ENCODE measurements around the gene DDX1. TPM values are rescaled to one million over a fixed set of nuclear protein-coding genes. Genes with fewer than 3 reads are reported as not detected.
"Not testable (repeated sequence)": the region's sequence is repeated elsewhere in the genome, so short reads cannot be mapped to it uniquely, and the experiment has no call there.

The DDX1 gene
- total and polyA plus RNA-seq, 10 donors, result 32.6 to 62.0 (median 48.3) TPM

DNA sequence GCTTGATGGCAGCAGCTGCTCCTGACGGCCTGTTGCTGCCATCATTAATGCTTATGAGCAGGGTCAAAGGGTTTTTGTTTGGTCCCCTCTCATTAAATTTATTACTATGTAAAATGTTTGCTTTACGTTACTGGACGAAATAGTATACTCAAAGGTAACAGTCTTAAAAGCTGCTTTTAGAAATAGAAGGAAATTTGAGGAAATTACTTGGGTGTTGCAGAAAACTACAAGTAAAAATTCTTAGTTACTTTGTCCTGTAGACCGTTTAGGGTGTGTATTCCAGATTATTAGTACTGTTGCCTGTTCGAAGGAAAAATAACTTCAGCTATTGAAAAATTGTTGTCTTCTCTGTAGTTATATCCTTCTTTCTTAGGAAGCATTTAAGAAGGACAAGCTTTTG lies 27.8 kb downstream of the DDX1 start:
- Histone ChIP-seq H3K27me3 (replicated peaks in 1 of 7) (no peaks in the 10 kb centered on the region), H3K27ac (no peak overlapping the region), H3K36me3 (peaks cover 4 to 100% (median 74%) of the 10 kb centered on the region in 6 donors), H3K4me1 (no peaks in the 10 kb centered on the region), H3K9me3 (peaks cover 0 to 4% (median 0%) of the 10 kb centered on the region in 8 donors), H3K4me3 (no peak overlapping the region)
- TF ChIP-seq POLR2A (IDR thresholded peaks at IDR 0.05), result no peak
- TF ChIP-seq POLR2AphosphoS5 (IDR thresholded peaks at IDR 0.05), result no peak
- TF ChIP-seq, protein P1, sequence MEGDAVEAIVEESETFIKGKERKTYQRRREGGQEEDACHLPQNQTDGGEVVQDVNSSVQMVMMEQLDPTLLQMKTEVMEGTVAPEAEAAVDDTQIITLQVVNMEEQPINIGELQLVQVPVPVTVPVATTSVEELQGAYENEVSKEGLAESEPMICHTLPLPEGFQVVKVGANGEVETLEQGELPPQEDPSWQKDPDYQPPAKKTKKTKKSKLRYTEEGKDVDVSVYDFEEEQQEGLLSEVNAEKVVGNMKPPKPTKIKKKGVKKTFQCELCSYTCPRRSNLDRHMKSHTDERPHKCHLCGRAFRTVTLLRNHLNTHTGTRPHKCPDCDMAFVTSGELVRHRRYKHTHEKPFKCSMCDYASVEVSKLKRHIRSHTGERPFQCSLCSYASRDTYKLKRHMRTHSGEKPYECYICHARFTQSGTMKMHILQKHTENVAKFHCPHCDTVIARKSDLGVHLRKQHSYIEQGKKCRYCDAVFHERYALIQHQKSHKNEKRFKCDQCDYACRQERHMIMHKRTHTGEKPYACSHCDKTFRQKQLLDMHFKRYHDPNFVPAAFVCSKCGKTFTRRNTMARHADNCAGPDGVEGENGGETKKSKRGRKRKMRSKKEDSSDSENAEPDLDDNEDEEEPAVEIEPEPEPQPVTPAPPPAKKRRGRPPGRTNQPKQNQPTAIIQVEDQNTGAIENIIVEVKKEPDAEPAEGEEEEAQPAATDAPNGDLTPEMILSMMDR (IDR thresholded peaks at IDR 0.05 in 8 of 11, conservative IDR thresholded peaks at IDR 0.05 in 3 of 11), result no peak
- whole genome bisulfite sequencing, 5 donors, result 76 to 79% (median 77%) methylated on average over 5 of the region's 5 CpGs
- DNase-seq, result no peak
- intact Hi-C loops (cut with DNase I; ENCODE audit: low total_unique reads), result no loop called here

DNA sequence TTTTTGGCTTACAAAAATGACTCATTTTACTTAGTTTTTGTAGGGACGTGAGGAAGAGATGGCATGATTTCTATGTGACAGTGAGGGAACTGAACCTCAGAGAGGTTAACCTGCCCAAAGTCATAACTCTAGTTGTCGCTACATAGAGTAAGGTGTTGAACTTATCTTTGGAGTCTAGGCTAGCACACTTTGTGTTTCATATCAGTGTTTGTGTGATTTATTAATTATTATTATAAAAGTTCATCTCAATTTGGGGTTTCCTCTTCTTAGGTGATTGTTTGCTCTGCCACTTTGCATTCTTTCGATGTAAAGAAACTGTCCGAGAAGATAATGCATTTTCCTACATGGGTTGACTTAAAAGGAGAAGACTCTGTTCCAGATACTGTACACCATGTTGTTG lies 28.3 kb downstream of the DDX1 start:
- peaks cover 0 to 6% (median 0%) of the 10 kb centered on the region in 8 donors for H3K9me3 ChIP-seq
- H3K36me3 ChIP-seq, result peaks cover 4 to 100% (median 75%) of the 10 kb centered on the region in 6 donors
- no peaks in the 10 kb centered on the region for H3K27me3 ChIP-seq (replicated peaks in 1 of 7)
- H3K4me1 ChIP-seq, result no peaks in the 10 kb centered on the region
- TF ChIP-seq POLR2AphosphoS5 (IDR thresholded peaks at IDR 0.05) (no peak), POLR2A (IDR thresholded peaks at IDR 0.05) (no peak)
- TF ChIP-seq, protein P1 (IDR thresholded peaks at IDR 0.05 in 8 of 11, conservative IDR thresholded peaks at IDR 0.05 in 3 of 11), result no peak
- intact Hi-C loops (cut with DNase I; ENCODE audit: low total_unique reads), result no loop called here
- H3K27ac ChIP-seq, result no peak overlapping the region
- H3K4me3 ChIP-seq, result no peak overlapping the region
- WGBS, 5 donors, result 94 to 97% (median 96%) methylated on average over 4 of the region's 4 CpGs
- DNase-seq, result no peak

DNA sequence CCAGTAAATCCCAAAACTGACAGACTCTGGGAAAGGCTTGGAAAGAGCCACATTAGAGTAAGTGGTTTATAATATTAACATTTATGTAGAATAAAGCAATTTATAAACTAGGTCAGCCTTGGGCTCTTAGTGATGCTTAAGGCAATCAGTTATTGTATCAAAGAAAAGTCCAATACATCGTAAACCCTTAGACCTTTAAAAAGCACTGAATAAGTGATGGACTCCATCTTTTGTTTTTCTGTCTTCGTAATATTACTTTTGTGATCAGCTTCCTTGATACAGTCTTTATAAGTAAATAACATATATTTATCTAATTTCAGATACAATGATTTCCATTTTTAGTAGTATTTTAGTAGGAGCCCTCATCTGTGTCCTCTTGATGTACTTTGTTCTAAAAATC lies 28.7 kb downstream of the DDX1 start:
- intact Hi-C loops (cut with DNase I; ENCODE audit: low total_unique reads), result no loop called here
- peaks cover 4 to 100% (median 77%) of the 10 kb centered on the region in 6 donors for H3K36me3 ChIP-seq
- 97 to 100% (median 98%) methylated on average over 2 of the region's 2 CpGs for WGBS, 5 donors

DNA sequence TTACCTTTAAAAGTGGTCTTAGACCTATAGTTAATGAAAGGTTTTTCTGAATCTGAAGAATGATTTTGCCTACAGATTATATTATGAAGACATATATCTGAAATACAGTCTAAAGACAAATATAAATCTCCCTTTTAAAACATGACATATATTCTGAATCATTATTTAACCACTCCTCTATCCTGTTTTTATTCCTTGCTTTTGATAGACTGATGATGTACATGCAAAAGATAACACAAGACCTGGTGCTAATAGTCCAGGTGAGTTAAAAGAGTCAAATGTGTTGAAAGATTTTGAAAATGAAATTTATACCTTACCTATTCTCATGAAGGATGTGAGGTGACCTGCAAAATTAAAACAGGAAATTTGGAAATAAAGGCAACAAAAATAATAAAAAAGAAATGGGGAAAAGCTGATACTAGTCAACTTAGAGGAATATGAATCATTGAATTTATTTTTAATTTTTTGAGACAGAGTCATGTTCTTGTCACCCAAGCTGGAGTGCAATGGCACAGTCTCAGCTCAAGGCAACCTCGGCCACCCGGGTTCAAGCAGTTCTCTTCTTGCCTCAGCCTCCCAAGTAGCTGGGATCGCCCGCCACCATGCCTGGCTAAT lies 29.3 kb downstream of the DDX1 start:
- no peaks in the 10 kb centered on the region for H3K4me1 ChIP-seq
- peaks cover 4 to 100% (median 79%) of the 10 kb centered on the region in 6 donors for H3K36me3 ChIP-seq
- intact Hi-C loops (cut with DNase I; ENCODE audit: low total_unique reads), result no loop called here
- peaks cover 0 to 6% (median 0%) of the 10 kb centered on the region in 8 donors for H3K9me3 ChIP-seq
- no peak overlapping the region for H3K27ac ChIP-seq
- no peak for TF ChIP-seq POLR2AphosphoS5 (IDR thresholded peaks at IDR 0.05)
- TF ChIP-seq POLR2A (IDR thresholded peaks at IDR 0.05), result no peak
- TF ChIP-seq, protein P1 (IDR thresholded peaks at IDR 0.05 in 8 of 11, conservative IDR thresholded peaks at IDR 0.05 in 3 of 11), result no peak
- 97 to 99% (median 98%) methylated on average over 4 of the region's 4 CpGs for WGBS, 5 donors
- no peak for DNase-seq
- no peak overlapping the region for H3K4me3 ChIP-seq
- no peaks in the 10 kb centered on the region for H3K27me3 ChIP-seq (replicated peaks in 1 of 7)

More for the DNA sequence above, 28.7 kb downstream of the DDX1 start:
- H3K27me3 ChIP-seq (replicated peaks in 1 of 7), result no peaks in the 10 kb centered on the region
- H3K27ac ChIP-seq, result no peak overlapping the region
- H3K9me3 ChIP-seq, result peaks cover 0 to 6% (median 0%) of the 10 kb centered on the region in 8 donors
- no peak overlapping the region for H3K4me3 ChIP-seq
- H3K4me1 ChIP-seq, result no peaks in the 10 kb centered on the region
- DNase-seq, result no peak
- TF ChIP-seq POLR2AphosphoS5 (IDR thresholded peaks at IDR 0.05) (no peak), POLR2A (IDR thresholded peaks at IDR 0.05) (no peak)
- TF ChIP-seq, protein P1 (IDR thresholded peaks at IDR 0.05 in 8 of 11, conservative IDR thresholded peaks at IDR 0.05 in 3 of 11), result no peak

DNA sequence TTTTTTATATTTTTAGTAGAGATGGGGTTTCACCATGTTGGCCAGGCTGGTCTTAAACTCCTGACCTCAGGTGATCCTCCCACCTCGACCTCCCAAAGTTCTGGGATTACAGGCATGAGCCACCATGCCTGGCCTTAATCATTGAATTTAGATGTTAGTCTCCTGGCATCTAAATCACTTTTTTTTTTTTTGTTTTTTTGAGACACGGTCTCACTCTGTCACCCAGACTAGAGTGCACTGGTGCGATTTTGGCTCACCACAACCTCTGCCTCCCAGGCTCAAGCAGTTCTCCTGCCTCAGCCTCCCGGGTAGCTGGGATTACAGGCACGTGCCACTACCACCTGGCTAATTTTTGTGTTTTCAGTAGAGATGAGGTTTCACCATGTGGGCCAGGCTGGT lies 29.8 kb downstream of the DDX1 start:
- intact Hi-C loops (cut with DNase I; ENCODE audit: low total_unique reads); H3K9me3 ChIP-seq; H3K4me3 ChIP-seq; H3K4me1 ChIP-seq; H3K27me3 ChIP-seq (replicated peaks in 1 of 7); H3K27ac ChIP-seq; DNase-seq: not testable (repeated sequence)
- peaks cover 4 to 100% (median 83%) of the 10 kb centered on the region in 6 donors for H3K36me3 ChIP-seq
- WGBS, 5 donors, result 95 to 99% (median 98%) methylated on average over 5 of the region's 5 CpGs

Measured in spleen (tissue), 11 donors.